Measurements from ENCODE around the gene OSBPL8.

Gene OSBPL8

DNA sequence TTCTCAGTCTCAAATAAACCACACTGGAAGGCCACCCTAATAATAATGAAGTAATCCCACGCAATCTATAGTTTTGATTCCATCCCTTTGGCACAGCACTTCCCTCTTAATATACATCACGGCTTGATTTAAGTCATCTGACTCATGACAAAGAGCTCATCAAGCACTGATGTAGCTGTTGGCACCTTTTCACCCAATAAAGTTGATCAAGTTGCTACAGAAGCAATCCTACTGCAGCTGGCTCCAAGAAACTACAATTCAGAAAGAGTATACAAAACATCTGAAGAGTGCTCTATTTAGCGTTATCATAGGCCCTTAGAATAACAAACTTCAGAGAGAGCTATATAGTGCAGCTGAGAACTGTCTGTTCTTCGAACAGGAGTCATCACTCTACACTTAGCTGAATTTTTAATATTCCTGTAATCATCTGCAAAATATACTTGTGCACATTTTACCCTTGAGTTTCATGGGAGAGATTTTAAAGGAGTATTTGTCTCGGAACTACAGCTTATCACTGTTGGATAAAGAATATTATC, 94.9 kb downstream of the OSBPL8 start:
- DNase-seq (ENCODE audit: low spot score) = no peak

DNA sequence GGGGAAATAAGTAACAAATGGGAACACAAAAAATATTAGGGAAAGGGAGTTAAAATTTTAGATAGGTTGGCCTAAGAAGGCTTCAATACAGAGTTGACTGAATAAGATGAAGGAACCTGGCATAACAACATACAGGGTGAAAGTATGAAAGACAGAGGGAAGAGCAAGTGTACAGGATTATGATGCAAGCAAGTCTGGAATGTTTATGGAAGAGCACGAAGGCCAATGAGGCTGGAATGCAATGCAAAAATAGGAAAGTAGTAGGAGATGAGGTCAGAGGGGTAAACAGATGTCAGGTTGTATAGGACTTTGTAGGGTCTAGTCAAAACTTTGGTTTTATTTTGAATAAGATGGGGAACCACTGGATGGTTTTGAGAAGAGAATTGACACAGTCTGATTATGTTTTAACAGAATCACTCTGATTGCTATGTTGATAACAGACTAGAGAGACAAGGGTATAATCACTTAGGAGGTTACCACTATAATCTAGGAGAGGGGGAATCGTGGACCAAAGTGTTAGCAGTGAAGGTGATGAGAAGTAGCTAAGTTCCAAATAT, 96.8 kb downstream of the OSBPL8 start:
- DNase-seq (ENCODE audit: low spot score) = no peak

DNA sequence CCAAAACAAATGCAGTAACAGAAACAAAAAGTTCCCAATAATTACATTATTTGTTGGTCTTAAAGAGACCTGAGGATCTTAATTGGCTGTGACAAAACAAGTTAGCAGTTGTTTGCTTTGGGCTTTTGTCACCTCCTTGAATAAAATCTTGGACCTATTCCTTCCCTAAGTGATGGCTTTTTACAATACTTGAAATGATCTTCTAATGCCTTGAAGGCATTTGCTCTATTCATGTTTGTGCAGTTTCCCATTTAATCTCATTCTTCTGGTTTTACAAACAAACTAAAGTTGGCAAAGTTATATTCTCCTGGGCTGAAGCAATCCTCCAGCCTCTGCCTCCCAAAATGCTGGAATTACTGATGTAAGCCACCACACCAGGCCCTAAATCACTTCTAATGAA, 98.8 kb downstream of the OSBPL8 start:
- DNase-seq (ENCODE audit: low spot score) = no peak

DNA sequence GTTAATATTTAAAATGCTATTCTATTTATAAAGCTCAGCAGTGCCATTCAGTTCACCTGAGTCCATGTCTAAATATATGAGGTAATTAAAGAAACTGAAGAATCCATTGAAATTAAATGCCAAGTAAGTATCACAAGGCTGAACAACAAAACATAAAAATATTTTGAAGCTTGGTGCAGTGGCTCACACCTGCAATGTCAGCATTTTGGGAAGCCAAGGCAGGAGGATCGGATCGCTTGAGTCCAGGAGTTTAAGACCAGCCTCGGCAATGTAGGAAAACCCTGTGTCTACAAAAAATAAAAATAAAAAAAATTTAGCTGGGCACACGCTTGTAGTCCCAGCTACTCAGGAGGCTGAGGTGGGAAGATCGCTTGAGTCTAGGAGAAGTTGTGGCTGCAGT, 101.8 kb downstream of the OSBPL8 start:
- DNase-seq (ENCODE audit: low spot score) = no peak

DNA sequence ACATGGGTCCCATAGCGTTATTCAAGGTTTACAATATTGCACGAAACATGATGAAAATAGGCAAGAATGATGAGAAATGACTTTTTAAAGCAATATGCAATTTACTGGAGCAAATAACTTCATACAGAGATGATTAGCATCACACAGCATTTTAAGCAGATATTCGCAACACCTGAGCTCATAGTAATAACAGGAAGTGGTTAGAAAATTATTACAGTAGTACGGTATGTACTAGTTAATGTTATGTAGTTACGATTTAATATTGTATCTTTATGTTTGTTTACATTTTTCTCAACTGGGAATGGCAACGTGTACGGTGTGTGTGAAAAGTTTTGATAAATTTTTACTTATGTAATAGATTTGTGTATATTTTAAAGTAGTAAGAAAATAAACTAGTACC, 102.6 kb downstream of the OSBPL8 start:
- no peak for DNase-seq (ENCODE audit: low spot score)

DNA sequence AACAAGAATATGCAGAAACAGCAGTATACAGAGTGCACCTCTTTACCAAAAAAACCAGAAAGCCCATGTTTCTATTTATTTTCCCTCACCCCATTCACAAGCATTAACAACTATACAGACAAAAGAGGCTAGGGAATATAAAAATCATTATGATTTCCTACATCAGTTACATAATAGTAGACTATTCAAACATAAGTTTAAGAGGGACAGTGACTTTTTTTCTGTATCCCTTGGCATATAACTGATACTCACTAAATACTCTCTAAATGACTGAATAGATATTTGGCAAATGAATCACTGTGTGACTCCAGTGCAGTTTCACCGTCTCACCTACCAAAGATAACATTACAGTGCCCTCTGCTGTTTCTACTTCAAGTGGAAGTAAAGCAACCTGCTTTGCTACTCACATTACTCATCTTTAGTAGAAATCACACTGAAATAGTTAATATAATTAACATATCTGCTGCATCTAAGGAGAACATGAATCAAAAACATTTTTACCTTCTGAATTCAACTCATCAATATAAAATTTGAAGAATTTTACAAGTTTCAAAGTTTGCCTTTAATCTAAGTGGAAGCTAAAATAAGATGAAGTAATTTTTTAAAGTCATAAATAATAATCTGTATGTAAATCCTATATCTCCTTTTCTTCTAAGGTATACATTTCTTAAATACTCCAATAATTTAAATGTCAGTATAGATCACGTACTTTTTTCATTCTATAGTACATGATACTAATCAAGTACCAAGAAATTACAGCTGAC, 103.8 kb downstream of the OSBPL8 start:
- DNase-seq (ENCODE audit: low spot score) = peak; percentile 74

DNA sequence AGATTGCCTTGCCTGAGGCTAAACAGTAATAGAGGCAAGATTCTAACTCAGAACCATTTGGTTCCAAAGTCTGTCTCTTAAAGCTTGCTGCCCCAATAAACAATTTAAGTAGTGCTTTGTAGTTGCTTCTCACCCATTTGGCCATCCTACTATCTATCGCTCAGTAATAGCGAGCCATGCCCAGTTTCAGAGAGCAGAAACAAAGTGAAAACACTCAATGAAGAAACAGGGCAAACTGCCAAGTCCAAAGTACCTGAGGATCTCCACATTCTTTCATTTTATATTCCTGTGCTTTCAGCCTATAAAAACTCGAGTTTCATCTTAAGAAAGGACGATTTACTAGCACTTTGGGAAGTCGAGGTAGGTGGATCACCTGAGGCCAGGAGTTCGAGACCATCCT, 108.0 kb downstream of the OSBPL8 start:
- DNase-seq (ENCODE audit: low spot score) = no peak

DNA sequence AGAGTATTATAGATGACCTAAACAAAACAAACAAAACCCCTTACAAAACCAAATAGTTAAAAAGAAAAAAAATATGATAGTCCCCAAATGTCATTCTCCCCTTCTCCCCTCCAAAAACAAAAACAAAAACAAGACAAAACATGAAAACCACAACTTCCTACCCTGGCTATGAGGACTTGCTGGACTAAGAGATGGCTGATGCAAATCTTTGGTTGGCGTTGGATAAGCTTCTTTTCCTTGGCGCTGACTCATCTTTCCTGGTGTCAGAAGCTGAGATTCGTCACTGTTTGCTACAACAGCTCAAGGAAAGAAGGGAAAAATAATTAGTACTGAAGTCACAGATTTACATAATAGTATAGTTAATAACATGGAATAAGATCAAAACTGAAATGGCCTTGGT, 108.9 kb downstream of the OSBPL8 start:
- peak; percentile 64 for DNase-seq (ENCODE audit: low spot score)

DNA sequence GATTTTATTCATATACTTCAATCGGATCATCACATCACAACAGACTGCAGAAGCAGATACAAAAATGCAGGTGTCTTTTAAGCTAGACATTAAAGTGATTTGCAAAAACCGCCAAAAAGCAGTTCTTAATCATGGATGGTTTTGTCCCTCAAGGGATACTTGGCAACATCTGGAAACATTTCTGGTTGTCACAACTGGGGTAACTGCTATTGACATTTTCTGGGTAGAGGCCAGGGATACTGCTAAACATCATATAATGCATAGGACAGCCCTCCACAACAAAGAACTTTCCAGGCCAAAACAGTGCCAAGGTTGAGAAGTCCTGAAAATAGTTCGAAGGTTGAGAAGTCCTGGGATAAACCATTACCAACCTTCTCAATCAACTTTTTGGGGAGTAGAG, 109.6 kb downstream of the OSBPL8 start:
- no peak for DNase-seq (ENCODE audit: low spot score)

DNA sequence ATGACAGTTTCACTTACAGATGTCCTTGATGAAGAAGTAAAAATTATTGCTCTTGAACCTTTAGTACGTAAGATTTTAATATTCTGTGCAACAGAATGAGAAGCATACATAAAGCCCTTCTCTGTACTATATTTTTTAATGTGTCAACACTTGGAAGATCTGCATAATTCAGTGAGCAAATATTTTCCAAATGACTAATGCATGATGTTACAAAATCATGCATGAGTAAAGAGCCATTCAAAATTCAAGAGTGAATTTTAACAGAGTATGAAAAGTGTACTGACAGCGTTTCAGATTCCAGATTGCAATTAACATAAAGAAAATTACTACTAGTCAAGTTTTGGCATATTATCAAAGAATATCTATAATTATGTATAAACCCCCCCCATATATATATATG, 110.0 kb downstream of the OSBPL8 start:
- peak; percentile 10 for DNase-seq (ENCODE audit: low spot score)

DNA sequence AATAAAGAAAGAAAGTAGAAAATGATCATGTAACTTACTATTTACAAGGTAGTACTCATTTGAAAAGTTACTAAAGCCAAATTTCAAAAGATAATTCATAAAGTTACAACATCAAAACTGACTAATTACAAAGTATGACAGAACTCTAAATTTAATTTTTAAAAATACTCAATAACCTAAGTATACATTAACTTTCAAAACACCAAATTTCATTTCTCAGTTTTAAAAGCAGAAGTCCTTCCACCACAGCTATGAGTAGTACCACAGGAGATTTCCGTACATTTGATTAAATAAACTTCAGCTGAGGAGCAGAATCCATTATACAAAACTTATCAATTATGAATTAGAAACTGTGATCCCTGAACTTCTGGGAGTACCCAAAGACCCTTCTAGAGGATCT, 110.6 kb downstream of the OSBPL8 start:
- DNase-seq (ENCODE audit: low spot score) = no peak

DNA sequence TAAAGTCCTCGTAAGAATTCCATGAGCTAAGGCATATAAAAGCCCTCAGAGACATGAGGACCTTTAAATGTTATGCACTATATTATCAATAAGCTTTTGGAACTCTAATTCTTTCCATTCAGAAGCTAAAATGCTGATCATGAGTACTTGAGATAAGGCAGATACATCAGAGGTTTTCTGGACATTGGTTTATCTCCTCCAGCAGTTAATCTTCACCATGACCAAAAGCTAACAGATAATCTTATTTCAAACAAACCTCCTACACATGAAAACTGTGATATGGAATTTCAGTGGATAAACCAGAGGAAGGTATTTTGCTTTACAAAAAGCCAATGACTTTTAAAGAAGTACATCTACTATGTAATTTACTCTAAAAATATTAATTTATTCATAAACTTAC, 113.5 kb downstream of the OSBPL8 start:
- no peak for DNase-seq (ENCODE audit: low spot score)

DNA sequence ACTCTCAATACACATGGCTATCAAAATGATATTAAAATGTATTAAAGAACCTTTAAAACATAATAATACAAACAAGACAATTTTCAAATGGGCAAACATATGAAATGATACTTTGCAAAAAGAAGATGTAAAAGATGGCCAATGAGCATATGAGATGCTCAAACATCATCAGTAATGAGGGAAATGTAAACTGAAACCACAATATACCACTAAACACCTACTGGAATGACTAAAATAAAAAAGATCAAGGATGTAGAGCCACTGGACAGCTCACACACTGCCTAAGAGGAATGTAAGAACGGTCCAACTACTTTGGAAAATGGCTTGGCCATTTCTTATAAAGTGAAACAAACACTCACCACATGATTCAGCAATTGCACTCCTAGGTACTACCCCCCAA, 114.1 kb downstream of the OSBPL8 start:
- peak; percentile 11 for DNase-seq (ENCODE audit: low spot score)

DNA sequence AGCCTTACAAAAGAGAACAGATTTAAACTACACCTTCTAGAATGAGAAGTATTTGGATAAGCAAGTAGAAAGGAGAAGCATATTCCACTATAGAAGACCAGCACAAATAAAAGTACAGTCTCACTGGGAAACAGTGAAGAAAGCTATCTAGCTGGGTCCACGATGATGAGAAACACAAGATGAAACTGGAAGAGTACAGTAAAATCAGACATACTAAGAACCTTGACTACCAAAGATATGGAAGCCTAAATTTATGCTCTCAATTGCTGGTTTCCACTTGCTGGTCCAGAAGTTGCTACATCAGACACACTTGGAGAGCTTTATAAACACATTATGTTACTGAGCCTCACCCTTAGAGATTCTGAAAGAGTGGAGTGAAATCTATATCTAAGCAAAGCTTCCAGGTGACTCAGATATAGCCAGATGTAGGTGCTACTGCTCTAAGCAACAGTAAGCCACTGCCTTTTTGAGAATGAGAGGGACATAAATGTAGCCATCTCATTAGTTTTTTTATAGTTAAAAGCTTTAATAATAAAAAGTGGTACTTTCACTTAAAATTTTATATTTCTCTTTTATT, 115.1 kb downstream of the OSBPL8 start:
- DNase-seq (ENCODE audit: low spot score) = no peak

DNA sequence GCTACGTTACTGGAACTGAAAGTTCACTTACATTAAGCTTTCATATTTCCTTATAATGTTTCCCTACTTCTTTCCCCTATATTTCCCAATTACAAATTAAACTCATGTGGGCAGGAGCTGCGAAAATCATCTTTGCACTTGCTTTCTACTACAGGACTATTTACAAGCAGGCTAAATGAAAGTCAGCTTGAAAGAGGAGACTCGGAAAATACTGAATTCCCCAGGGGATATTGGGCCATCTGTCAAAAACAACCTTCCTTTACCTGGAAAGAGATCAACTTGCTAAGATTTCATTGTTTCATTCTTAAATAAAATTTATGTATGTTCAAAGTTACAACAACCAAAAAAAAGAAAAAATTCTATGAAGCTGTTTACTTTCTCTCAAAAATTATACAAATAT, 118.6 kb downstream of the OSBPL8 start:
- no peak for DNase-seq (ENCODE audit: low spot score)

DNA sequence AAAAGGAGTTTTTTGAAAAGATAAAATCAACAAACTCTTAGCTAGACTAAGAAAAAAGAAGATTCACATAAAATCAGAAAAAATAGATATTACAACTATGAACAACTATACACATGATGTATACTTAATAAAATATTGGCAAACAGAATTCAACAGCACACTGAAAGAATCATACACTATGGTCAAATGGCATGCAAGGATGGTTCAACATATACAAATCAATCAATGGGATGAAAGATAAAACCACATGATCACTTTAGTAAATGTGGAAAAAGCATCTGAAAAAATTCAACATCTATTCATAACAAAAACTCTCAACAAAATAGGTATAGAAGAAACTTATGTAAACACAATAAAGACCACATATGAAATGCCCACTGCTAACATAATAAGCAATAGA, 126.8 kb downstream of the OSBPL8 start:
- DNase-seq (ENCODE audit: low spot score) = no peak

DNA sequence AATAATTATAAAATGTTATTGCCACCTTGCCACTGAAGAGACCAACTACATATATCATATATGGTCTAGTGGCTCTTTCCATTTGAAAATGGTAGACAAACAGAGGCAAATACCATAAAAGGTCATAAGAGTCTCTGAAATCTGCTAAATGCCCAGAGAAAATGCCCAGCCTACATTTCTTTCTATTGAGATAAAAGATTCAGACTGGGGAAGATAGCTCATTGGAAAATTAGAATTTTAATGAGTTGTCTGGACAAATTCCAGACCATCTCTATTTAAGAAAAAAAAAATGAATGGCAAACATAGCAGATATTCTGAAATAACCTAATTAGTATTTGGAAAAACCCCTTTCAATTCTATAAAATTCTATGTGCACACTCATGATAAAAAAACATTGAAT, 131.5 kb downstream of the OSBPL8 start:
- DNase-seq (ENCODE audit: low spot score) = no peak

DNA sequence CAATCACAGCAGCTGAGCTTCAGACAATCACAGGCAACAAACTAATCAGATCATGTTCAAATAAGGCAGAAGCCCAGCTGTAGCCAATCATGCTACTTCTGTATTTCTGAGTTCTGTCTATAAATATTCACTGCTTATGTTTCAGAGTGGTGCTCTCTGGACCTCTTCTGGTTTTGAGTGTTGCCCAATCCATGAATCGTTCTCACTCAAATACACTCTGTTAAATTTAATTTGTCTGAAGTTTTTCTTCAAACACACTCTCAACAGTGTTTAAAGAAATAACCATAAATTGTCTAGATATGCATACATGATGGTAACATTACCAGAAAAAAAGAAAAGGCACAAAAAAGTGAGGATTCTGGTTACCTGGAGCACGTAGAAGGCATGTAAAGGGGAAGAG, 133.4 kb downstream of the OSBPL8 start:
- no peak for DNase-seq (ENCODE audit: low spot score)

DNA sequence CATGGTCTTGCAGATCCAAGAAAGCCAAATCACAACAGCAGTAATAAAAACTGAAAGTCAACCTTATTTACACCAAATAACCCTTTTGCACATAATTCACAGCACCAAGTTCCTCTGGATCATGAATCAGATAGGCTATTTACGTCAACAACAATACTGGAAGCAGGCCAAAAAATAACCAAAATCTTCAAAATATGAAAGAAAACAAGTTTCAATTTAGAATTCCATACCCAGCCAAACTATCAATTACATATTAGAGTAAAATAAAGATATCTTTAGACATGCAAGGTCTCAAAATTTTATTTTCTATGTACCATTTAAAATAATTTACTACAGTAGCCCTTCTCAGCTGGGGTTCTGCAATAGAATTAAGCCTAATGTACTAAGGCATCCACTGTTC, 134.6 kb downstream of the OSBPL8 start:
- no peak for DNase-seq (ENCODE audit: low spot score)

DNA sequence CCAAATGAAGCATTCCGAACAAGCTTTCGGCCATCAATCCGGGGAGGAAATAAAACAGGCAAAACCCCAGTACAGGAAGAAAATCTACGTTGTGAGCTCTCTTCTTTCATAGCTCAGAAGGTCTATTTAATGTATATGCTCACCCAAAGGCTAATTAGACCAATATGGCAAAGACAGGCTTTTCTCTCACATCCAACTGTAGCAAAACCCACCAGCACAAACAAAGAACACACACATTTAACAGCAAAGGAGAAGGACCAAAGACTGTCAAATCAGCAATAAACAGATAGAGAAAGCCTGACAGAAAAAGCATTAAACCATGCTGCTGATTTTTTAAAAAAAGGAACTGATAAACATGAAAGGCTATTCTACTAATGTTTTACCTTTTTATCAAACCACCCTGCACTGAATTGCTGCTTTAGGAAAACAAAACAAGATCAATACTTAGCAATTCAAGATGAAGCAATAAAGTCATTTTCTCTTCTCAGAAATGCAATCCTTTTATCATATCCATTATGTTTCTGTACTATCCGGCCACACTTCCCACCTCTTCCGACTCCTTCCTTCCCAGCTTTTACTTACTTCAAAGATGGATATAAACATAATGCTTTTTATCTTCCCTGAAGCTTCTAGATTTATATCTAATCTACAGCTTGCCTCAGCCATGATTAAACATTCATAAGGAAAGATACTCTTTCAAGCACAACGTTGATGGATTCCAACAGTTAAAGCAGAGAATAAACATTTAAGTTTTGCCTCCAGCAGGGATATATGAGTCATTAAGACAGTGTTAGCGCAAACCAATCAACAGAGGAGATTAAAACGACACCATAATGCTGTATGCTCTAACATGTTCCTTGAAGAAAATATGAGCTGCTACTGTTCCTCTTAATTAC, 136.8 kb downstream of the OSBPL8 start:
- peak; percentile 6 for DNase-seq (ENCODE audit: low spot score)

DNA sequence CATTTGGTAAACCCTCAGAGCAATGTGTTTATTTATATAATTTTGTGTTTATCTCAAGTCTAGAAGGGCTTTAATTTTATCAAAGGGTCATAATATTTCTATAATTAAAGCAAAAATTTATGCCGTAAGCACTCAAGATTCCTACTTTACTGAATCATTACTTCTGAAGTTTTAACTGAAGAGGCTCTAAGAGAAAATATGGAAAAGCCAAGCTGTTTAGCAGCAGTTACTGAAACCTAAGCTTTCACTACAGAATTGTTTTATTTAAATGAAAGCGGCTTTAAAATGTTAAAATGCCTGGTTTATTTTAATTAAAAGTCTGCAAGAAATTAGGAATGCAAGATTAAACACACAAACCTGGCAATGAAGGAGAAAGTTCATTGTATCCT, 137.4 kb downstream of the OSBPL8 start:
- peak; percentile 5 for DNase-seq (ENCODE audit: low spot score)

DNA sequence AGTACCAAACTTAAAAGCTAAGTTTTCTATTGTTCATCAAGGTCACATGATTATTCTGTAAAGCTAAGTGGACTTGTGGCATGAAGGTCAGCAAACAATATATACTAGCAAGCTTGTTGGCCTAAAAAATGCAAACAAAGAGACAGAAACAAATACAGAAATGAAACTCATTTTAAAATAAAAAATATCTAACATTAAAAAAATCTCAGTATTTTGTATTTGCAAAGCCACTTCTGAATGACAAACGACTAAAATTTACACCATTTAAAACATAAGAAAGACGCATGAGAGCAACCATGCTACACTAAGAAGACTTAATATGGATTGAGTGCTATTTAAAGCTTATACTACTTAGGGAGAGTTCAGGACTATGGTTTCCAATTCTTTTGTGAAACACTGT, 138.5 kb downstream of the OSBPL8 start:
- DNase-seq (ENCODE audit: low spot score) = no peak

DNA sequence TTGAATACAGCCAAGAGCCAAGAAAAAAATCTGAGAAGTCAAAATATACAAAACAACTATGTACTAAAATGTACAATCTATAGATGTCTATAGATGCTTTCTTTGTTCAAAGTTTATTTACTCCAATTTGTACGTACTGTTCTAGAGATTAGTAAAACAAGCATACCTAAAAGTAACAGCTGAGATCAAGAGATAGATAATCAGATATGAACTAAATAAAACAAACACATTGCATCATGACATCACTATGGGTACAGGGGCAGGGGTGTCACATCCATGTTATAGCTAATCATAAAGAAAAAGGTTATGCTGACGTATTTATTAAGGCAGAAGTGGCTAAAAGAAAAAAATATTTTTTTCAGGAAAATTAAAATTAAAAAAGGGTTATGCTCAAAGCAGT, 139.3 kb downstream of the OSBPL8 start:
- DNase-seq (ENCODE audit: low spot score) = no peak
